Mucosa of descending colon (tissue), 3 donors: ENCODE data around the gene ZNF429. TPM values are rescaled to one million over a fixed set of nuclear protein-coding genes. Genes with fewer than 3 reads are reported as not detected.
"Not testable (repeated sequence)": the region's sequence is repeated elsewhere in the genome, so short reads cannot be mapped to it uniquely, and the experiment has no call there.

Experiments
- ATAC-seq: fragments of 200-7000 bp; cut with Tn5 transposase; one replicate; pipeline ENCODE4 v1.9.1; 2020; ENCODE audit warnings: mild to moderate bottlenecking, moderate library complexity
- DNase-seq, 3 donors: peaks; one replicate each; pipeline ENCODE4 v3.0.0-alpha.2; 2020
- H3K36me3 ChIP-seq: fragments of 200-600 bp; one replicate; pipeline ENCODE4 v1.8.0; 2021; ENCODE audit warnings: low read depth, mild to moderate bottlenecking
- H3K4me1 ChIP-seq: fragments of 200-600 bp; one replicate; pipeline ENCODE4 v1.8.0; 2021; ENCODE audit warnings: low read depth, mild to moderate bottlenecking
- H3K4me3 ChIP-seq: fragments of 200-600 bp; one replicate; pipeline ENCODE4 v1.8.0; 2021; ENCODE audit warnings: mild to moderate bottlenecking
- H3K9me3 ChIP-seq: fragments of 200-600 bp; one replicate; pipeline ENCODE4 v1.8.0; 2021; ENCODE audit warnings: mild to moderate bottlenecking
- CTCF ChIP-seq: fragments of 200-600 bp; IDR thresholded peaks from one replicate; pipeline ENCODE4 v1.8.0; 2022; ENCODE audit warnings: antibody characterized with exemption, mild to moderate bottlenecking
- intact Hi-C, 2 donors: fragments of 100-400 bp; cut with DNase I in 1 of 2; cut with micrococcal nuclease in 1 of 2; formaldehyde crosslinking; loops; one replicate each; pipeline versions ENCODE4 v1.11.0 to v1.11.1; 2022; cut with DNase I, micrococcal nuclease
- total RNA-seq, 3 donors: library from RNA; stranded (reverse); fragmentation: NEBNext Ultra II Directional in 2 of 3; extraction: Animal tissue kit (Norgen Biotek cat#: 25700) in 2 of 3; gene quantifications; one replicate each; pipeline versions ENCODE4 v1.2.1 to v1.2.4, GENCODE V29; 2021 to 2023
- donor health status: DM: no; HTN: no; CAD: no; lungs with moderate emphysema.
- donor health status: DM: no; HTN: no; CAD: no.
- donor health status: DM: no; HTN: yes; CAD: no.

ZNF429 gene
- total RNA-seq, 3 donors from 2014 or later, result 16.5 to 18.7 (median 16.6) TPM

- Histone ChIP-seq H3K9me3 (no peaks in the 10 kb centered on the region), H3K4me3 (no peak overlapping the region), H3K36me3 (no peaks in the 10 kb centered on the region), H3K4me1 (no peaks in the 10 kb centered on the region)
- intact Hi-C loops, result no loop called here
- ATAC-seq (no peak), DNase-seq (no peak)
- TF ChIP-seq CTCF, result no peak
These were observed 8.5 kb upstream of the ZNF429 start for GRCh38 chr19:21496876-21497275.

- DNase-seq (no peak), ATAC-seq (no peak)
These were observed 6.8 kb upstream of the ZNF429 start for GRCh38 chr19:21498651-21499050.

DNA sequence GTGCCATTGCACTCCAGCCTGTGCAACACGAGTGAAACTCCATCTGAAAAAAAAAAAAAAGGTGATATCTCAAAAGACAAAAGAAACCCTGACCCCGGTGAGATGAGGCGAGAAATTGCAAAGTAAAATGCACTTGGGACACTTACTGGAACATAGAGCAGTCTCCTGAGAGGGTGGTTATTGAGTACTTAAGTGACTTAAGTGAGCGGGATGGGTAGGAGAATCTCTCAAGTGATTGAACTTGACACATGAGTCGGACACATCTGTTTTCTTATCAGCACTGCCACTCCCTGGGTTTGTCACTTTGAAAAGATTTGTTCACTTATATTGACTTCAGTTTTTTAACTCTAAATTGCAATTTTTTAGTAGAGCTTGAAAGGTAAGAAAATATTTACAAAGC, 2.8 kb downstream of the ZNF429 start:
- intact Hi-C loops, result no loop called here
- no peak for ATAC-seq

More at GRCh38 chr19:21498651-21499050, 6.8 kb upstream of the ZNF429 start:
- Histone ChIP-seq H3K36me3 (no peaks in the 10 kb centered on the region), H3K4me1 (no peaks in the 10 kb centered on the region), H3K9me3 (no peaks in the 10 kb centered on the region), H3K4me3 (no peak overlapping the region)
- intact Hi-C loops, result no loop called here
- no peak for TF ChIP-seq CTCF

GRCh38 chr19:21511058-21511457, 5.7 kb downstream of the ZNF429 start:
- ATAC-seq, H3K36me3 ChIP-seq, intact Hi-C loops, DNase-seq, H3K4me1 ChIP-seq, H3K4me3 ChIP-seq: not testable (repeated sequence)
- peaks cover 15% of the 10 kb centered on the region for H3K9me3 ChIP-seq

More for the DNA sequence above, 2.8 kb downstream of the ZNF429 start:
- peaks cover 2% of the 10 kb centered on the region for H3K9me3 ChIP-seq
- no peak for DNase-seq
- no peak overlapping the region for H3K4me3 ChIP-seq
- H3K36me3 ChIP-seq, result no peaks in the 10 kb centered on the region
- peaks cover 8% of the 10 kb centered on the region for H3K4me1 ChIP-seq
- no peak for TF ChIP-seq CTCF

GRCh38 chr19:21512609-21513008, 7.2 kb downstream of the ZNF429 start:
- DNase-seq, ATAC-seq, H3K36me3 ChIP-seq, intact Hi-C loops, H3K4me1 ChIP-seq, H3K4me3 ChIP-seq: not testable (repeated sequence)
- peaks cover 29% of the 10 kb centered on the region for H3K9me3 ChIP-seq

DNA sequence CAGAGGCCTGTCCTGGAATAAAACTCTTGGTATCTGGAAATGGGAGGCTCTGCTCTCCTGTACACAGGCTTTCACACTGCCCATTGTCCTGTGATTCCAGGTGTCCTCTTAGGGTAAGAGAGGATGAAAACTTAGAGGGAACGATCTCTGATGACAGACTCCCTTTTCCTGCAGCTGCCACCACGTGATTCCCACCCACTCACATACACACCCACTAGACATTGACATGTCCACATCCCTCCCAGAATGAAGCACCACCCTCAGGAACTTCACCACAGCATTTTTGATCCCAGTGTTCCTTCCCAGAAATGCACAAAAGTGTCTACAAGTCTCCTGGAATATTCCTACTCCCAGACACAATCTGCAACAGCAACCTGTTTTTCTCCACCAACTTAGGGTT, 8.2 kb downstream of the ZNF429 start:
- Histone ChIP-seq H3K36me3 (no peaks in the 10 kb centered on the region), H3K4me3 (no peak overlapping the region), H3K4me1 (no peaks in the 10 kb centered on the region), H3K9me3 (peaks cover 39% of the 10 kb centered on the region)
- intact Hi-C loops, result no loop called here
- DNase-seq (no peak), ATAC-seq (no peak)
- no peak for TF ChIP-seq CTCF

GRCh38 chr19:21519488-21519887, 14.1 kb downstream of the ZNF429 start:
- no peak for ATAC-seq
- TF ChIP-seq CTCF, result no peak
- H3K36me3 ChIP-seq, result peaks cover 5% of the 10 kb centered on the region
- no peaks in the 10 kb centered on the region for H3K4me1 ChIP-seq
- H3K4me3 ChIP-seq, result no peak overlapping the region
- peaks cover 86% of the 10 kb centered on the region for H3K9me3 ChIP-seq
- no peak for DNase-seq
- intact Hi-C loops, result no loop called here
